Caco-2 (cell line): ENCODE measurements around the gene BLOC1S4. TPM values are rescaled to one million over a fixed set of nuclear protein-coding genes. Genes with fewer than 3 reads are reported as not detected.

Experiments
- BruUV-seq: library from RNA; stranded (reverse); fragments of 400-500 nt; replicated peaks from 2 replicates; lab custom pipeline; 2021; lab: Mats Ljungman, UMichigan
- CTCF ChIA-PET: fragments of 300-600 bp; sonication (Branson Sonifier 250); formaldehyde crosslinking; loops from one replicate; lab custom pipeline; 2022; ENCODE audit warnings: antibody characterized with exemption; lab: Charles Lee
- POLR2A ChIA-PET: fragments of 300-600 bp; sonication (Branson Sonifier 250); formaldehyde crosslinking; loops from one replicate; lab custom pipeline; 2022; ENCODE audit warnings: antibody characterized with exemption; lab: Charles Lee
- DNase-seq, 2 experiments: peaks; one replicate each; pipeline versions ENCODE4 v3.0.0 to v3.0.0-alpha.2; 2020 to 2022
- H3K27me3 ChIP-seq: replicated peaks from 2 replicates; pipeline ENCODE4 v1.6.0; 2011; ENCODE audit warnings: low read length; ENCODE audit not compliant: control insufficient read depth, insufficient read depth
- H3K36me3 ChIP-seq: 2 replicates; pipeline ENCODE4 v1.5.1; 2011; ENCODE audit warnings: low read length; ENCODE audit not compliant: control insufficient read depth, insufficient read depth
- H3K4me1 ChIP-seq: fragments of 250-450 bp; sonication (Bioruptor Pico); 2 replicates; pipeline ENCODE4 v1.5.1; 2020; ENCODE audit warnings: mild to moderate bottlenecking
- H3K4me3 ChIP-seq: 2 replicates; pipeline ENCODE4 v1.5.1; 2011; ENCODE audit warnings: low read depth, mild to moderate bottlenecking, control low read depth, low read length
- H3K9me3 ChIP-seq: fragments of 250-450 bp; sonication (Bioruptor Pico); 2 replicates; pipeline ENCODE4 v1.5.1; 2020; ENCODE audit warnings: mild to moderate bottlenecking, moderate library complexity
- H3K27ac Mint-ChIP-seq: one replicate; pipeline ENCODE4 v1.8.0; 2022; ENCODE audit warnings: mixed read lengths; ENCODE audit not compliant: unreplicated experiment
- H3K27me3 Mint-ChIP-seq: one replicate; pipeline ENCODE4 v1.8.0; 2022; ENCODE audit warnings: mixed read lengths; ENCODE audit not compliant: insufficient read depth, unreplicated experiment
- H3K36me3 Mint-ChIP-seq: one replicate; pipeline ENCODE4 v1.8.0; 2022; ENCODE audit warnings: mild to moderate bottlenecking, mixed read lengths; ENCODE audit not compliant: insufficient read depth, unreplicated experiment
- H3K4me1 Mint-ChIP-seq: one replicate; pipeline ENCODE4 v1.8.0; 2022; ENCODE audit warnings: low read depth, mixed read lengths; ENCODE audit not compliant: unreplicated experiment
- H3K4me3 Mint-ChIP-seq: one replicate; pipeline ENCODE4 v1.8.0; 2022; ENCODE audit warnings: mild to moderate bottlenecking, moderate library complexity, mixed read lengths; ENCODE audit not compliant: unreplicated experiment
- H3K9me3 Mint-ChIP-seq: one replicate; pipeline ENCODE4 v1.8.0; 2022; ENCODE audit warnings: mixed read lengths; ENCODE audit not compliant: unreplicated experiment
- CTCF ChIP-seq, 2 experiments: fragments of 200-600 bp in 1 of 2; IDR thresholded peaks; 1 replicate in 1 of 2; 2 replicates in 1 of 2; pipeline versions ENCODE4 v1.5.1 to v1.8.0; 2011 to 2022; ENCODE audit warnings: antibody characterized with exemption in 1 of 2, control low read depth in 1 of 2, inconsistent platforms in 1 of 2, low read depth in 1 of 2, low read length in 1 of 2, mild to moderate bottlenecking in 1 of 2, moderate library complexity in 1 of 2; ENCODE audit not compliant: insufficient read depth in 1 of 2, severe bottlenecking in 1 of 2, unreplicated experiment in 1 of 2
- intact Hi-C: fragments of 100-400 bp; cut with micrococcal nuclease; formaldehyde crosslinking; loops from one replicate; pipeline ENCODE4 v1.10.0; 2022; ENCODE audit not compliant: unreplicated experiment
- total RNA-seq: library from RNA; stranded (reverse); gene quantifications from 2 replicates; pipeline ENCODE4 v1.2.3, GENCODE V29; 2022

The BLOC1S4 gene
- total RNA-seq, 1 experiment from 2014 or later = 17.2 TPM

- POLR2A ChIA-PET = no interaction called here
Observed at GRCh38 chr4:6699388-6699787, 16.6 kb upstream of the BLOC1S4 start.

GRCh38 chr4:6699903-6700302 lies 16.1 kb upstream of the BLOC1S4 start:
- Histone ChIP-seq H3K27me3 (no peaks in the 10 kb centered on the region), H3K4me3 (no peak overlapping the region), H3K4me1 (peaks cover 16% of the 10 kb centered on the region), H3K36me3 (peaks cover 3% of the 10 kb centered on the region; the same call in 1 of the 2 replicates), H3K9me3 (peaks cover 3% of the 10 kb centered on the region; the same call in 1 of the 2 replicates)
- no TSS peak for BruUV-seq
- no peak for DNase-seq
- Mint-ChIP-seq H3K36me3 (peaks cover 40% of the 10 kb centered on the region), H3K4me3 (no peak overlapping the region), H3K9me3 (peaks cover 11% of the 10 kb centered on the region), H3K27ac (no peak overlapping the region), H3K27me3 (no peaks in the 10 kb centered on the region), H3K4me1 (peaks cover 25% of the 10 kb centered on the region)
- ChIA-PET POLR2A (no interaction called here), CTCF (interaction anchor here (1.1 to 1.5 kb wide), 2 partner anchors 9 to 26 kb away, joined by 3 read pairs; a partner anchor contains a TSS)
- intact Hi-C loops = loop anchor here (10.0 kb wide), 1 partner anchor 285 kb away; no protein-coding TSS in a partner anchor
- no peak for TF ChIP-seq CTCF (IDR thresholded peaks at IDR 0.05; ENCODE audit: insufficient read depth in 1 of 2, low read depth in 1 of 2, low read length in 1 of 2, severe bottlenecking in 1 of 2, unreplicated experiment in 1 of 2)

More at GRCh38 chr4:6699388-6699787, 16.6 kb upstream of the BLOC1S4 start:
- CTCF ChIA-PET = interaction anchor here (0.7 to 1.5 kb wide), 3 partner anchors 9 to 26 kb away, joined by 3 read pairs; a partner anchor contains a TSS
- Histone ChIP-seq H3K4me3 (no peak overlapping the region), H3K9me3 (peaks cover 3% of the 10 kb centered on the region; the same call in 1 of the 2 replicates), H3K27me3 (no peaks in the 10 kb centered on the region), H3K36me3 (peaks cover 3% of the 10 kb centered on the region; the same call in 1 of the 2 replicates), H3K4me1 (peaks cover 21% of the 10 kb centered on the region)
- TF ChIP-seq CTCF (IDR thresholded peaks at IDR 0.05; ENCODE audit: insufficient read depth in 1 of 2, low read depth in 1 of 2, low read length in 1 of 2, severe bottlenecking in 1 of 2, unreplicated experiment in 1 of 2) = no peak
- H3K27me3 Mint-ChIP-seq = no peaks in the 10 kb centered on the region
- peaks cover 25% of the 10 kb centered on the region for H3K4me1 Mint-ChIP-seq
- DNase-seq = no peak
- H3K9me3 Mint-ChIP-seq = peaks cover 11% of the 10 kb centered on the region
- no TSS peak for BruUV-seq
- intact Hi-C loops = no loop called here
- H3K4me3 Mint-ChIP-seq = no peak overlapping the region
- peaks cover 35% of the 10 kb centered on the region for H3K36me3 Mint-ChIP-seq
- H3K27ac Mint-ChIP-seq = no peak overlapping the region

- peaks cover 3% of the 10 kb centered on the region; the same call in 1 of the 2 replicates for H3K36me3 ChIP-seq
- ChIA-PET POLR2A (no interaction called here), CTCF (interaction anchor here (0.6 to 1.0 kb wide), 2 partner anchors 27 to 92 kb away, joined by 3 to 6 read pairs; no protein-coding TSS in a partner anchor)
- Mint-ChIP-seq H3K27me3 (no peaks in the 10 kb centered on the region), H3K27ac (no peak overlapping the region), H3K36me3 (peaks cover 39% of the 10 kb centered on the region), H3K4me1 (peaks cover 17% of the 10 kb centered on the region), H3K9me3 (peaks cover 11% of the 10 kb centered on the region), H3K4me3 (no peak overlapping the region)
- H3K9me3 ChIP-seq = peaks cover 3% of the 10 kb centered on the region; the same call in 1 of the 2 replicates
- intact Hi-C loops = loop anchor here (10.0 kb wide), 1 partner anchor 283 kb away; no protein-coding TSS in a partner anchor
- DNase-seq = peak in 1 of 2 experiments; percentile 37
- peaks cover 3% of the 10 kb centered on the region for H3K4me1 ChIP-seq
- TF ChIP-seq CTCF (IDR thresholded peaks at IDR 0.05; ENCODE audit: insufficient read depth in 1 of 2, low read depth in 1 of 2, low read length in 1 of 2, severe bottlenecking in 1 of 2, unreplicated experiment in 1 of 2) = peak in 1 of 2 experiments; percentile 13
- H3K27me3 ChIP-seq = no peaks in the 10 kb centered on the region
- BruUV-seq = no TSS peak
- H3K4me3 ChIP-seq = no peak overlapping the region
Observed at GRCh38 chr4:6701371-6701770, 14.6 kb upstream of the BLOC1S4 start.
